GM23248 (cell line): ENCODE measurements around the gene MVD.
"Not testable (repeated sequence)": the region's sequence is repeated elsewhere in the genome, so short reads cannot be mapped to it uniquely, and the experiment has no call there.

Experiments used
- EZH2 ChIP-seq: fragments of 200-600 bp; sonication (generic); IDR thresholded peaks from 2 replicates; pipeline ENCODE4 v1.6.1; 2018; ENCODE audit warnings: antibody characterized with exemption, mild to moderate bottlenecking; ENCODE audit not compliant: insufficient read depth, poor library complexity, severe bottlenecking
- EZH2phosphoT487 ChIP-seq: fragments of 200-600 bp; sonication (generic); IDR thresholded peaks from 2 replicates; pipeline ENCODE4 v1.6.1; 2018; ENCODE audit warnings: antibody characterized with exemption, moderate library complexity, mild to moderate bottlenecking, low read depth; ENCODE audit not compliant: insufficient read depth

DNA sequence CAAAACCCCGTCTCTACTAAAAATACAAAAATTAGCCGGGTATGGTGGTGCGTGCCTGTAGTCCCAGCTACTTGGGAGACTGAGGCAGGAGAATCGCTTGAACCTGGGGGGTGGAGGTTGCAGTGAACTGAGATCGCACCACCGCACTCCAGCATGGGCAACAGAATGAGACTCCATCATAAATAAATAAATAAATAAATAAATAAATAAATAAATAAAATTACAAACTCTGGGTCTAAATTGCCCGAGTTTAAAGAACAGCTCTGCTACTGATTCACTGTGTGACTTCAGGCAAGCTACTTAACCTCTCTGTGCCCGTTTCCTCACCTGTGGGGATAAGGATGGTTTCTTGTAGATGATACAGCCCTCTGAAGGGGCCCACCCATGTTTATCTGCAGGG, 6.6 kb upstream of the MVD start:
- TF ChIP-seq EZH2, EZH2phosphoT487: not testable (repeated sequence)
